H9 (cell line): ENCODE measurements around the gene C5orf15. TPM values are rescaled to one million over a fixed set of nuclear protein-coding genes. Genes with fewer than 3 reads are reported as not detected.

Experiments
- DNase-seq: peaks from one replicate; pipeline ENCODE4 v3.0.0-alpha.2; 2017
- H2AFZ ChIP-seq: one replicate; pipeline ENCODE4 v1.6.1; 2013; ENCODE audit warnings: mild to moderate bottlenecking, low read length, control low read depth, moderate library complexity
- H2AK5ac ChIP-seq: 2 replicates; pipeline ENCODE4 v1.6.1; 2013; ENCODE audit warnings: low read length, control low read depth, mixed read lengths; ENCODE audit not compliant: insufficient read length
- H2BK120ac ChIP-seq: one replicate; pipeline ENCODE4 v1.6.1; 2013; ENCODE audit warnings: low read depth, mild to moderate bottlenecking, low read length, control low read depth, inconsistent platforms; ENCODE audit not compliant: poor library complexity, severe bottlenecking
- H2BK12ac ChIP-seq: 2 replicates; pipeline ENCODE4 v1.6.1; 2013; ENCODE audit warnings: low read length, control low read depth, mixed read lengths, low read depth; ENCODE audit not compliant: insufficient read length
- H2BK15ac ChIP-seq: 2 replicates; pipeline ENCODE4 v1.6.1; 2013; ENCODE audit warnings: low read depth, low read length, control low read depth
- H2BK20ac ChIP-seq: one replicate; pipeline ENCODE4 v1.6.1; 2013; ENCODE audit warnings: low read depth, mild to moderate bottlenecking, low read length, control low read depth, inconsistent platforms; ENCODE audit not compliant: poor library complexity, severe bottlenecking
- H2BK5ac ChIP-seq: 2 replicates; pipeline ENCODE4 v1.6.1; 2013; ENCODE audit warnings: low read length, control low read depth, mixed read lengths; ENCODE audit not compliant: insufficient read length
- H3K14ac ChIP-seq: 2 replicates; pipeline ENCODE4 v1.6.1; 2013; ENCODE audit warnings: low read length, control low read depth; ENCODE audit not compliant: insufficient read depth
- H3K18ac ChIP-seq: 2 replicates; pipeline ENCODE4 v1.6.1; 2013; ENCODE audit warnings: low read depth, mild to moderate bottlenecking, mixed read lengths, low read length, control low read depth; ENCODE audit not compliant: insufficient read length
- H3K23ac ChIP-seq: 2 replicates; pipeline ENCODE4 v1.6.1; 2013; ENCODE audit warnings: low read length, control low read depth, mixed read lengths, low read depth; ENCODE audit not compliant: insufficient read length
- H3K23me2 ChIP-seq: 2 replicates; pipeline ENCODE4 v1.6.1; 2013; ENCODE audit warnings: low read depth, mild to moderate bottlenecking, mixed read lengths, low read length, control low read depth; ENCODE audit not compliant: insufficient read length, poor library complexity, severe bottlenecking
- H3K27ac ChIP-seq: 2 replicates; pipeline ENCODE4 v1.5.1; 2013; ENCODE audit warnings: low read length, control low read depth, mixed read lengths, low read depth; ENCODE audit not compliant: insufficient read length
- H3K27me3 ChIP-seq: 2 replicates; pipeline ENCODE4 v1.6.1; 2013; ENCODE audit warnings: low read length, control low read depth, inconsistent platforms; ENCODE audit not compliant: insufficient read depth
- H3K4ac ChIP-seq: 2 replicates; pipeline ENCODE4 v1.6.1; 2013; ENCODE audit warnings: low read depth, mild to moderate bottlenecking, control low read depth, inconsistent platforms, low read length, moderate library complexity
- H3K4me1 ChIP-seq: 2 replicates; pipeline ENCODE4 v1.6.1; 2013; ENCODE audit warnings: low read length, control low read depth, inconsistent platforms; ENCODE audit not compliant: insufficient read depth
- H3K4me2 ChIP-seq: 2 replicates; pipeline ENCODE4 v1.6.1; 2013; ENCODE audit warnings: low read length, control low read depth, mixed read lengths; ENCODE audit not compliant: insufficient read length, insufficient read depth
- H3K56ac ChIP-seq: 2 replicates; pipeline ENCODE4 v1.6.1; 2013; ENCODE audit warnings: low read depth, mild to moderate bottlenecking, mixed read lengths, low read length, control low read depth; ENCODE audit not compliant: insufficient read length
- H3K79me1 ChIP-seq: 2 replicates; pipeline ENCODE4 v1.6.1; 2013; ENCODE audit warnings: low read depth, mild to moderate bottlenecking, moderate library complexity, low read length, control low read depth, inconsistent platforms; ENCODE audit not compliant: insufficient read depth, poor library complexity, severe bottlenecking
- H3K79me2 ChIP-seq: 2 replicates; pipeline ENCODE4 v1.6.1; 2013; ENCODE audit warnings: low read length, control low read depth, inconsistent platforms; ENCODE audit not compliant: insufficient read depth
- H3K9ac ChIP-seq: 2 replicates; pipeline ENCODE4 v1.6.1; 2013; ENCODE audit warnings: low read length, control low read depth, mixed read lengths; ENCODE audit not compliant: insufficient read length; ENCODE audit errors: extremely low read depth
- H3K9me3 ChIP-seq: one replicate; pipeline ENCODE4 v1.6.1; 2013; ENCODE audit warnings: low read depth, low read length, inconsistent platforms; ENCODE audit not compliant: control insufficient read depth
- H3T11ph ChIP-seq: one replicate; pipeline ENCODE4 v1.6.1; 2013; ENCODE audit warnings: mild to moderate bottlenecking, low read length, control low read depth, inconsistent platforms
- H4K20me1 ChIP-seq: one replicate; pipeline ENCODE4 v1.6.1; 2013; ENCODE audit not compliant: control insufficient read depth, insufficient read length, insufficient read depth
- H4K5ac ChIP-seq: 2 replicates; pipeline ENCODE4 v1.6.1; 2013; ENCODE audit warnings: low read depth, mild to moderate bottlenecking, mixed read lengths, low read length, control low read depth; ENCODE audit not compliant: insufficient read length
- H4K8ac ChIP-seq: replicated peaks from 2 replicates; pipeline ENCODE4 v1.6.1; 2013; ENCODE audit warnings: low read length, control low read depth, mixed read lengths, low read depth; ENCODE audit not compliant: insufficient read length
- H4K91ac ChIP-seq: 2 replicates; pipeline ENCODE4 v1.6.1; 2013; ENCODE audit warnings: low read depth, mild to moderate bottlenecking, moderate library complexity, mixed read lengths, low read length, control low read depth; ENCODE audit not compliant: insufficient read length
- H3K27ac Mint-ChIP-seq, 3 experiments: 2 replicates in 2 of 3; 3 replicates in 1 of 3; pipeline ENCODE4 v1.8.0; 2020 to 2021; ENCODE audit warnings: mixed read lengths in 3 of 3, mild to moderate bottlenecking in 1 of 3, moderate library complexity in 1 of 3
- H3K27me3 Mint-ChIP-seq: 2 replicates; pipeline ENCODE4 v1.8.0; 2021; ENCODE audit warnings: low read depth, mild to moderate bottlenecking, moderate library complexity, mixed read lengths
- H3K36me3 Mint-ChIP-seq, 3 experiments: 2 replicates in 2 of 3; 3 replicates in 1 of 3; pipeline ENCODE4 v1.8.0; 2020 to 2021; ENCODE audit warnings: low read depth in 3 of 3, mixed read lengths in 3 of 3; ENCODE audit not compliant: insufficient read depth in 1 of 3
- H3K4me1 Mint-ChIP-seq, 2 experiments: 2 replicates each; pipeline ENCODE4 v1.8.0; 2020; ENCODE audit warnings: mixed read lengths in 2 of 2
- H3K4me3 Mint-ChIP-seq, 2 experiments: 2 replicates in 1 of 2; 3 replicates in 1 of 2; pipeline ENCODE4 v1.8.0; 2020 to 2021; ENCODE audit warnings: mild to moderate bottlenecking in 2 of 2, mixed read lengths in 2 of 2, moderate library complexity in 1 of 2
- H3K9me3 Mint-ChIP-seq, 2 experiments: 2 replicates in 1 of 2; 3 replicates in 1 of 2; pipeline ENCODE4 v1.8.0; 2020; ENCODE audit warnings: mild to moderate bottlenecking in 2 of 2, mixed read lengths in 2 of 2, moderate library complexity in 1 of 2
- CTCF ChIP-seq: fragments of 200-600 bp; sonication (generic); conservative IDR thresholded peaks from 3 replicates; pipeline ENCODE4 v1.8.0; 2021; ENCODE audit warnings: antibody characterized with exemption, mild to moderate bottlenecking
- WGBS: extraction: QIAGEN DNeasy Blood & Tissue Kit; methylation state at CpG from one replicate; pipeline ENCODE4 v1.1.7; 2013; ENCODE audit warnings: missing lambda C conversion rate, low lambda C conversion rate, mixed read lengths; ENCODE audit not compliant: insufficient read length; ENCODE audit errors: extremely low coverage; 5-methylcytosine and 5-hydroxymethylcytosine counted together
- total RNA-seq: library from RNA; stranded (reverse); gene quantifications from 2 replicates; pipeline ENCODE4 v1.2.1, GENCODE V29; 2021

The C5orf15 gene
- total RNA-seq, 1 experiment from 2014 or later = 33.4 TPM

- Mint-ChIP-seq H3K4me1 (peaks cover 0 to 21% of the 10 kb centered on the region in 2 experiments; a peak in 3 of 4 replicates), H3K9me3 (no peaks in the 10 kb centered on the region; a peak in 1 of 5 replicates), H3K27me3 (peaks cover 5% of the 10 kb centered on the region), H3K36me3 (no peaks in the 10 kb centered on the region), H3K4me3 (no peak overlapping the region), H3K27ac (no peak overlapping the region; a peak in 2 of 7 replicates)
- Histone ChIP-seq H3K23ac (no peak overlapping the region), H2BK15ac (no peak overlapping the region), H3K14ac (no peak overlapping the region; the same call in 1 of the 2 replicates), H2AK5ac (no peak overlapping the region), H3K27ac (no peak overlapping the region), H3K56ac (no peak overlapping the region), H2BK120ac (no peak overlapping the region), H3K4me1 (no peaks in the 10 kb centered on the region), H4K8ac (no peak overlapping the region), H3K9ac (no peak overlapping the region), H3K79me1 (no peaks in the 10 kb centered on the region), H3K4me2 (no peak overlapping the region), H2BK12ac (no peak overlapping the region), H3K79me2 (no peaks in the 10 kb centered on the region), H3K9me3 (no peaks in the 10 kb centered on the region), H4K5ac (no peak overlapping the region), H4K91ac (no peak overlapping the region), H2AFZ (no peak overlapping the region), H3K4ac (no peak overlapping the region), H3K27me3 (no peaks in the 10 kb centered on the region), H4K20me1 (no peaks in the 10 kb centered on the region), H2BK5ac (no peak overlapping the region), H3K23me2 (no peaks in the 10 kb centered on the region), H3T11ph (no peak overlapping the region), H3K18ac (no peak overlapping the region), H2BK20ac (no peak overlapping the region)
- TF ChIP-seq CTCF = no peak
- WGBS = no CpG with 5 or more reads among the region's 5 CpGs
- no peak for DNase-seq
Observed at GRCh38 chr5:133924221-133924920, 44.1 kb downstream of the C5orf15 start.
